K562 (cell line): ENCODE measurements around the gene NFIB. TPM values are rescaled to one million over a fixed set of nuclear protein-coding genes. Genes with fewer than 3 reads are reported as not detected.

ENCODE experiments used
- ATAC-seq: fragments of 200-7000 bp; cut with Tn5 transposase; 3 replicates; pipeline ENCODE4 v1.9.1; 2020; ENCODE audit warnings: moderate library complexity
- BruUV-seq: library from RNA; stranded (reverse); fragments of 400-500 nt; replicated peaks from 2 replicates; lab custom pipeline; 2021; lab: Mats Ljungman, UMichigan
- CTCF ChIA-PET: fragments of 300-600 bp; formaldehyde crosslinking; extraction: SDS; loops from one replicate; lab custom pipeline; 2021; ENCODE audit warnings: low intra/inter-chr PET ratio; lab: Yijun Ruan, JAX
- POLR2A ChIA-PET: fragments of 300-600, 350-650 bp; sonication (Branson Sonifier 250); formaldehyde crosslinking; extraction: SDS; loops from one replicate; lab custom pipeline; 2021; ENCODE audit warnings: antibody characterized with exemption, inconsistent platforms; lab: Yijun Ruan, JAX
- DNase-seq, 4 experiments: peaks; one replicate each; pipeline versions ENCODE4 v3.0.0 to v3.0.0-alpha.2; 2011 to 2018; ENCODE audit warnings: low spot score in 3 of 4, mixed read lengths in 3 of 4; ENCODE audit errors: extremely low read depth in 1 of 4
- FAIRE-seq: peaks from 2 replicates; lab custom pipeline; 2011; peaks lifted over from hg19 to GRCh38; lab: Jason Lieb, UNC
- H2AFZ ChIP-seq: 2 replicates; pipeline ENCODE4 v1.6.0; 2011; ENCODE audit warnings: low read depth, low read length, control low read depth, inconsistent platforms
- H3K27ac ChIP-seq: fragments of 200-600 bp; 3 replicates; pipeline ENCODE4 v1.8.0; 2011; ENCODE audit warnings: low read depth, mild to moderate bottlenecking, control low read depth, inconsistent platforms, low read length, moderate library complexity, mixed read lengths; ENCODE audit errors: extremely low read depth
- H3K27me3 ChIP-seq, 2 experiments: fragments of 300-600 bp in 1 of 2; 2 replicates in 1 of 2; 3 replicates in 1 of 2; pipeline versions ENCODE4 v1.6.0 to v1.8.0; 2011; ENCODE audit warnings: inconsistent platforms in 2 of 2, low read length in 2 of 2, mild to moderate bottlenecking in 1 of 2, mixed read lengths in 1 of 2, moderate library complexity in 1 of 2; ENCODE audit not compliant: control insufficient read depth in 2 of 2, insufficient read depth in 2 of 2
- H3K36me3 ChIP-seq: fragments of 300-600 bp; 3 replicates; pipeline ENCODE4 v1.8.0; 2011; ENCODE audit warnings: mild to moderate bottlenecking, low read length, inconsistent platforms; ENCODE audit not compliant: control insufficient read depth, insufficient read depth
- H3K4me1 ChIP-seq, 2 experiments: fragments of 200-600 bp in 1 of 2; replicated peaks in 1 of 2; 2 replicates in 1 of 2; 3 replicates in 1 of 2; pipeline versions ENCODE4 v1.5.1 to v1.8.0; 2011; ENCODE audit warnings: inconsistent platforms in 2 of 2, low read length in 2 of 2, mild to moderate bottlenecking in 1 of 2, mixed read lengths in 1 of 2, moderate library complexity in 1 of 2; ENCODE audit not compliant: control insufficient read depth in 2 of 2, insufficient read depth in 2 of 2
- H3K4me2 ChIP-seq: 2 replicates; pipeline ENCODE4 v1.6.1; 2011; ENCODE audit warnings: low read length, control low read depth, inconsistent platforms, mixed read lengths; ENCODE audit not compliant: insufficient read depth
- H3K4me3 ChIP-seq: fragments of 200-600 bp; sonication (generic), shearing (Covaris generic); 2 replicates; pipeline ENCODE4 v1.5.1; 2016; ENCODE audit warnings: control low read depth, inconsistent platforms
- H3K79me2 ChIP-seq: fragments of 200-600 bp; 3 replicates; pipeline ENCODE4 v1.8.0; 2011; ENCODE audit warnings: low read length, inconsistent platforms; ENCODE audit not compliant: control insufficient read depth, insufficient read depth
- H3K9ac ChIP-seq, 2 experiments: 2 replicates each; pipeline versions ENCODE4 v1.6.0 to v1.6.1; 2011; ENCODE audit warnings: low read depth in 2 of 2, low read length in 2 of 2, control low read depth in 1 of 2, inconsistent platforms in 1 of 2, mild to moderate bottlenecking in 1 of 2, mixed read lengths in 1 of 2; ENCODE audit not compliant: insufficient read depth in 1 of 2
- H3K9me1 ChIP-seq: one replicate; pipeline ENCODE4 v1.6.0; 2011; ENCODE audit warnings: inconsistent platforms, mild to moderate bottlenecking, low read length, moderate library complexity; ENCODE audit not compliant: control insufficient read depth, insufficient read depth
- H3K9me3 ChIP-seq: replicated peaks from 2 replicates; pipeline ENCODE4 v1.5.1; 2011; ENCODE audit warnings: low read depth, low read length, inconsistent platforms; ENCODE audit not compliant: control insufficient read depth, insufficient read depth
- H4K20me1 ChIP-seq: replicated peaks from 2 replicates; pipeline ENCODE4 v1.6.1; 2011; ENCODE audit warnings: low read length, inconsistent platforms, mixed read lengths; ENCODE audit not compliant: control insufficient read depth, insufficient read depth
- ASH1L ChIP-seq: fragments of 450-650 bp; IDR thresholded peaks from 2 replicates; pipeline ENCODE4 v1.6.1; 2018; ENCODE audit warnings: borderline replicate concordance, mild to moderate bottlenecking, low read depth; ENCODE audit not compliant: partially characterized antibody
- COPS2 ChIP-seq: fragments of 450-650 bp; conservative IDR thresholded peaks from 2 replicates; pipeline ENCODE4 v1.6.1; 2016; ENCODE audit warnings: mild to moderate bottlenecking, moderate library complexity
- KLF1 ChIP-seq: fragments of 450-650 bp; IDR thresholded peaks from 2 replicates; pipeline ENCODE4 v1.6.1; 2016; ENCODE audit warnings: missing genetic modification characterization, missing compliant biosample characterization
- MAFK ChIP-seq: IDR thresholded peaks from 2 replicates; pipeline ENCODE4 v1.6.1; 2011; ENCODE audit warnings: low read length, improper control_type of control experiment
- SMAD3 ChIP-seq: fragments of 450-650 bp; formaldehyde crosslinking; conservative IDR thresholded peaks from 2 replicates; pipeline ENCODE4 v1.4.0; 2020; ENCODE audit warnings: mild to moderate bottlenecking
- ZNF384 ChIP-seq: IDR thresholded peaks from 2 replicates; pipeline ENCODE4 v1.6.1; 2012; ENCODE audit warnings: low read depth, low read length, improper control_type of control experiment
- WGBS: fragments of 100-300 bp; shearing (Covaris generic); methylation state at CpG from one replicate; pipeline ENCODE4 v1.1.6; 2016; ENCODE audit warnings: low coverage, mixed read lengths; ENCODE audit not compliant: insufficient coverage; ENCODE audit errors: missing lambda C conversion rate; 5-methylcytosine and 5-hydroxymethylcytosine counted together
- in situ Hi-C: fragments of 300-500 bp; cut with MboI; formaldehyde crosslinking; loops from 4 replicates; pipeline ENCODE4 v1.15.0; 2018; ENCODE audit warnings: inconsistent platforms, mixed read lengths
- intact Hi-C: fragments of 100-400 bp; cut with micrococcal nuclease; formaldehyde crosslinking; loops from 2 replicates; pipeline ENCODE4 v1.14.2; 2022
- polyA plus RNA-seq, 8 experiments: library from polyadenylated mRNA; depleted of rRNA in 4 of 8; stranded (reverse) in 5 of 8; unstranded in 3 of 8; fragments of >200 nt; fragmentation: Nextera tagmentation in 2 of 8; fragmentation: Illumina TruSeq in 1 of 8; extraction: Ambion mirVana in 2 of 8; extraction: Trizol in 1 of 8; gene quantifications; 2 replicates each; pipeline versions ENCODE4 v1.2.1 to v1.2.3, GENCODE V29; 2011 to 2014; ENCODE audit warnings: inconsistent platforms in 1 of 8, missing spikeins in 1 of 8
- total RNA-seq, 7 experiments: library from RNA; depleted of rRNA in 6 of 7; stranded (reverse); fragments of >200 nt in 6 of 7; fragmentation: Illumina TruSeq in 2 of 7; extraction: Trizol in 2 of 7; gene quantifications; 2 replicates each; pipeline versions ENCODE4 v1.2.1 to v1.2.3, GENCODE V29; 2011 to 2021; ENCODE audit warnings: low replicate concordance in 1 of 7
- TF ChIP-seq, protein P1 (sequence below): sonication (generic); formaldehyde crosslinking; IDR thresholded peaks from 2 replicates; pipeline ENCODE4 v1.8.1; 2023; ENCODE audit warnings: missing genetic modification reagents, mild to moderate bottlenecking, borderline replicate concordance

Gene NFIB
- total and polyA plus RNA-seq, 9 of the 15 experiments (the other 6 are each of a cell fraction or from before 2014, with no cell fraction given) = 1.2 to 3.3 (median 1.9) TPM

DNA sequence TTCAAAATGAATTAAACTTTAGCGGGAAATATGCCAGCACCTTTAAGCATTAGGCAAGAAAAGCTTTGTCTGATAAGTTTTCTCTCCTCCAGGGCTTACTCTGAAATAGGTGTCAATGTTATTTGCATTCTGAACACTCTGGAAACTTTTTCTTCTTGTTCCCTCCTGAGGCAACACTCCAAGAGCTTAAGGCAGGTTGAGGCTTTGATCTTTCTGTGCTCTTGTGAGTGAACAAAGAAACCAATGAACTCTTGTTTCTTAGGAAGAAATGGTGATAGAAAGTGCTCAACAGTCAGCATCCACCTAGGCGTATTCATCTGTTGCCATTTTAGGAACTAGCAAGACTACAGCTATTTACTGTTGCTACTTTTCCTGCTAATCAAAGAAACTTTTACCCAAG lies 259.8 kb downstream of the NFIB start:
- WGBS = 4% methylated on average over 2 of the region's 2 CpGs
- in situ Hi-C loops (no loop called here), intact Hi-C loops (no loop called here)
- TF ChIP-seq COPS2 (no peak), ASH1L (no peak), ZNF384 (no peak), KLF1 (tag) (no peak), MAFK (no peak), SMAD3 (CRISPR knock-in tag) (no peak)
- TF ChIP-seq, protein P1, sequence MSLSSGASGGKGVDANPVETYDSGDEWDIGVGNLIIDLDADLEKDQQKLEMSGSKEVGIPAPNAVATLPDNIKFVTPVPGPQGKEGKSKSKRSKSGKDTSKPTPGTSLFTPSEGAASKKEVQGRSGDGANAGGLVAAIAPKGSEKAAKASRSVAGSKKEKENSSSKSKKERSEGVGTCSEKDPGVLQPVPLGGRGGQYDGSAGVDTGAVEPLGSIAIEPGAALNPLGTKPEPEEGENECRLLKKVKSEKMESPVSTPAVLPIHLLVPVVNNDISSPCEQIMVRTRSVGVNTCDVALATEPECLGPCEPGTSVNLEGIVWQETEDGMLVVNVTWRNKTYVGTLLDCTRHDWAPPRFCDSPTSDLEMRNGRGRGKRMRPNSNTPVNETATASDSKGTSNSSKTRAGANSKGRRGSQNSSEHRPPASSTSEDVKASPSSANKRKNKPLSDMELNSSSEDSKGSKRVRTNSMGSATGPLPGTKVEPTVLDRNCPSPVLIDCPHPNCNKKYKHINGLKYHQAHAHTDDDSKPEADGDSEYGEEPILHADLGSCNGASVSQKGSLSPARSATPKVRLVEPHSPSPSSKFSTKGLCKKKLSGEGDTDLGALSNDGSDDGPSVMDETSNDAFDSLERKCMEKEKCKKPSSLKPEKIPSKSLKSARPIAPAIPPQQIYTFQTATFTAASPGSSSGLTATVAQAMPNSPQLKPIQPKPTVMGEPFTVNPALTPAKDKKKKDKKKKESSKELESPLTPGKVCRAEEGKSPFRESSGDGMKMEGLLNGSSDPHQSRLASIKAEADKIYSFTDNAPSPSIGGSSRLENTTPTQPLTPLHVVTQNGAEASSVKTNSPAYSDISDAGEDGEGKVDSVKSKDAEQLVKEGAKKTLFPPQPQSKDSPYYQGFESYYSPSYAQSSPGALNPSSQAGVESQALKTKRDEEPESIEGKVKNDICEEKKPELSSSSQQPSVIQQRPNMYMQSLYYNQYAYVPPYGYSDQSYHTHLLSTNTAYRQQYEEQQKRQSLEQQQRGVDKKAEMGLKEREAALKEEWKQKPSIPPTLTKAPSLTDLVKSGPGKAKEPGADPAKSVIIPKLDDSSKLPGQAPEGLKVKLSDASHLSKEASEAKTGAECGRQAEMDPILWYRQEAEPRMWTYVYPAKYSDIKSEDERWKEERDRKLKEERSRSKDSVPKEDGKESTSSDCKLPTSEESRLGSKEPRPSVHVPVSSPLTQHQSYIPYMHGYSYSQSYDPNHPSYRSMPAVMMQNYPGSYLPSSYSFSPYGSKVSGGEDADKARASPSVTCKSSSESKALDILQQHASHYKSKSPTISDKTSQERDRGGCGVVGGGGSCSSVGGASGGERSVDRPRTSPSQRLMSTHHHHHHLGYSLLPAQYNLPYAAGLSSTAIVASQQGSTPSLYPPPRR (CRISPR knock-in tag) = no peak
- FAIRE-seq (no peak), ATAC-seq (no peak), DNase-seq (no peak)
- Histone ChIP-seq H3K27me3 (peaks cover 0 to 5% of the 10 kb centered on the region in 2 experiments; a peak in 2 of 5 replicates), H3K4me1 (no peaks in the 10 kb centered on the region), H3K4me2 (no peak overlapping the region), H3K27ac (no peak overlapping the region), H4K20me1 (no peaks in the 10 kb centered on the region), H3K79me2 (no peaks in the 10 kb centered on the region), H3K4me3 (no peak overlapping the region), H2AFZ (no peak overlapping the region), H3K36me3 (no peaks in the 10 kb centered on the region), H3K9me1 (no peaks in the 10 kb centered on the region), H3K9me3 (no peaks in the 10 kb centered on the region), H3K9ac (no peak overlapping the region)
- BruUV-seq = no TSS peak
- ChIA-PET CTCF (no interaction called here), POLR2A (no interaction called here)
